Measurements from ENCODE around the gene CD86. TPM values are rescaled to one million over a fixed set of nuclear protein-coding genes. Genes with fewer than 3 reads are reported as not detected.
A peak's percentile ranks its signal among the peaks of the same experiment; 100 is the strongest.

CD86 gene
- total RNA-seq, 1 experiment from 2014 or later: not detected

GRCh38 chr3:122057671-122058070 is 2.5 kb downstream of the CD86 start:
- Mint-ChIP-seq H3K36me3 (ENCODE audit: insufficient read depth, unreplicated experiment) (no peaks in the 10 kb centered on the region), H3K9me3 (ENCODE audit: unreplicated experiment) (no peaks in the 10 kb centered on the region)
- CTCF ChIA-PET: no interaction called here

GRCh38 chr3:122058294-122058693 is 3.1 kb downstream of the CD86 start:
- ChIA-PET POLR2A (interaction anchor here (0.6 kb wide), 1 partner anchor 48 kb away, joined by 3 read pairs; no protein-coding TSS in a partner anchor), CTCF (no interaction called here)
- Mint-ChIP-seq H3K9me3 (ENCODE audit: unreplicated experiment) (no peaks in the 10 kb centered on the region), H3K4me1 (ENCODE audit: insufficient read depth, unreplicated experiment) (no peaks in the 10 kb centered on the region), H3K36me3 (ENCODE audit: insufficient read depth, unreplicated experiment) (no peaks in the 10 kb centered on the region), H3K27ac (ENCODE audit: low read depth, unreplicated experiment) (no peak overlapping the region), H3K4me3 (ENCODE audit: unreplicated experiment) (no peak overlapping the region), H3K27me3 (ENCODE audit: insufficient read depth, unreplicated experiment) (no peaks in the 10 kb centered on the region)
- BruUV-seq (replicated peaks): no TSS peak
- no peak for TF ChIP-seq CTCF (IDR thresholded peaks at IDR 0.05; ENCODE audit: unreplicated experiment)
- intact Hi-C loops (cut with micrococcal nuclease): no loop called here
- DNase-seq (ENCODE audit: unreplicated experiment): no peak

More at GRCh38 chr3:122057671-122058070, 2.5 kb downstream of the CD86 start:
- no peak for DNase-seq (ENCODE audit: unreplicated experiment)
- POLR2A ChIA-PET: no interaction called here
- H3K27me3 Mint-ChIP-seq (ENCODE audit: insufficient read depth, unreplicated experiment): no peaks in the 10 kb centered on the region
- no peaks in the 10 kb centered on the region for H3K4me1 Mint-ChIP-seq (ENCODE audit: insufficient read depth, unreplicated experiment)
- H3K27ac Mint-ChIP-seq (ENCODE audit: low read depth, unreplicated experiment): no peak overlapping the region
- TF ChIP-seq CTCF (IDR thresholded peaks at IDR 0.05; ENCODE audit: unreplicated experiment): no peak
- no peak overlapping the region for H3K4me3 Mint-ChIP-seq (ENCODE audit: unreplicated experiment)
- BruUV-seq (replicated peaks): no TSS peak
- intact Hi-C loops (cut with micrococcal nuclease): no loop called here

GRCh38 chr3:122060040-122060698 is 5.0 kb downstream of the CD86 start:
- CTCF ChIA-PET: no interaction called here
- no peaks in the 10 kb centered on the region for H3K9me3 Mint-ChIP-seq (ENCODE audit: unreplicated experiment)
- POLR2A ChIA-PET: no interaction called here
- no peaks in the 10 kb centered on the region for H3K36me3 Mint-ChIP-seq (ENCODE audit: insufficient read depth, unreplicated experiment)
- H3K27me3 Mint-ChIP-seq (ENCODE audit: insufficient read depth, unreplicated experiment): no peaks in the 10 kb centered on the region
- intact Hi-C loops (cut with micrococcal nuclease): no loop called here
- H3K27ac Mint-ChIP-seq (ENCODE audit: low read depth, unreplicated experiment): no peak overlapping the region
- no peaks in the 10 kb centered on the region for H3K4me1 Mint-ChIP-seq (ENCODE audit: insufficient read depth, unreplicated experiment)
- TF ChIP-seq CTCF (IDR thresholded peaks at IDR 0.05; ENCODE audit: unreplicated experiment): no peak
- BruUV-seq (replicated peaks): no TSS peak
- peak; percentile 18 for DNase-seq (ENCODE audit: unreplicated experiment)
- H3K4me3 Mint-ChIP-seq (ENCODE audit: unreplicated experiment): no peak overlapping the region

GRCh38 chr3:122063908-122064307 is 8.7 kb downstream of the CD86 start:
- DNase-seq (ENCODE audit: unreplicated experiment): no peak
- Mint-ChIP-seq H3K27me3 (ENCODE audit: insufficient read depth, unreplicated experiment) (no peaks in the 10 kb centered on the region), H3K4me1 (ENCODE audit: insufficient read depth, unreplicated experiment) (no peaks in the 10 kb centered on the region), H3K36me3 (ENCODE audit: insufficient read depth, unreplicated experiment) (peaks cover 6% of the 10 kb centered on the region), H3K9me3 (ENCODE audit: unreplicated experiment) (no peaks in the 10 kb centered on the region), H3K27ac (ENCODE audit: low read depth, unreplicated experiment) (no peak overlapping the region), H3K4me3 (ENCODE audit: unreplicated experiment) (no peak overlapping the region)
- POLR2A ChIA-PET: interaction anchor here (0.6 kb wide), 1 partner anchor 62 kb away, joined by 3 read pairs; no protein-coding TSS in a partner anchor
- intact Hi-C loops (cut with micrococcal nuclease): no loop called here
- CTCF ChIA-PET: interaction anchor here (1.1 to 1.5 kb wide), 2 partner anchors 17 to 517 kb away, joined by 3 to 4 read pairs; no protein-coding TSS in a partner anchor
- no TSS peak for BruUV-seq (replicated peaks)
- no peak for TF ChIP-seq CTCF (IDR thresholded peaks at IDR 0.05; ENCODE audit: unreplicated experiment)

Data from MCF 10A (cell line).